Measurements from ENCODE around the gene OSBPL1A. TPM values are rescaled to one million over a fixed set of nuclear protein-coding genes. Genes with fewer than 3 reads are reported as not detected.

Gene OSBPL1A
- total RNA-seq, 4 donors from 2014 or later: 81.4 to 109 (median 99.3) TPM

DNA sequence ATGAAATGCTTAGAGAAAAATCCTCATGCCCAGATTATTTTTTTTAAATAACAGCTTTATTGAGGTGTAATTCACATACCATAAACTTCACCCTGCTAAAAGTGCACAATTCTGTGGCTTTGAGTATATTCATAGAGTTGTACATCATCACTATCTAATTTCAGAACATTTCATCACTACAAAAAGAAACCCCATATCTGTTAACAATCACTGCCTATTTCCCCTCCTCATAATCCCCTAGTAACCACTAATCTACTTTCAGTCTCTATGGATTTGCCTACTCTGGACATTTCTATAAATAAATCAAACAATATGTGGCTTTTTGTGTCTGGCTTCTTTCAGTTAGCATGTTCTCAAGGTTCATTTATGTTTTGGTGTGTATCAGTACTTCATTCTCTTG is 51.4 kb downstream of the OSBPL1A start:
- Histone ChIP-seq H3K4me3 (no peak overlapping the region), H3K4me1 (no peaks in the 10 kb centered on the region), H3K9me3 (no peaks in the 10 kb centered on the region), H3K27me3 (no peaks in the 10 kb centered on the region), H3K27ac (no peak overlapping the region), H3K36me3 (peaks cover 0 to 9% (median 0%) of the 10 kb centered on the region in 3 donors)
- TF ChIP-seq, protein P1, sequence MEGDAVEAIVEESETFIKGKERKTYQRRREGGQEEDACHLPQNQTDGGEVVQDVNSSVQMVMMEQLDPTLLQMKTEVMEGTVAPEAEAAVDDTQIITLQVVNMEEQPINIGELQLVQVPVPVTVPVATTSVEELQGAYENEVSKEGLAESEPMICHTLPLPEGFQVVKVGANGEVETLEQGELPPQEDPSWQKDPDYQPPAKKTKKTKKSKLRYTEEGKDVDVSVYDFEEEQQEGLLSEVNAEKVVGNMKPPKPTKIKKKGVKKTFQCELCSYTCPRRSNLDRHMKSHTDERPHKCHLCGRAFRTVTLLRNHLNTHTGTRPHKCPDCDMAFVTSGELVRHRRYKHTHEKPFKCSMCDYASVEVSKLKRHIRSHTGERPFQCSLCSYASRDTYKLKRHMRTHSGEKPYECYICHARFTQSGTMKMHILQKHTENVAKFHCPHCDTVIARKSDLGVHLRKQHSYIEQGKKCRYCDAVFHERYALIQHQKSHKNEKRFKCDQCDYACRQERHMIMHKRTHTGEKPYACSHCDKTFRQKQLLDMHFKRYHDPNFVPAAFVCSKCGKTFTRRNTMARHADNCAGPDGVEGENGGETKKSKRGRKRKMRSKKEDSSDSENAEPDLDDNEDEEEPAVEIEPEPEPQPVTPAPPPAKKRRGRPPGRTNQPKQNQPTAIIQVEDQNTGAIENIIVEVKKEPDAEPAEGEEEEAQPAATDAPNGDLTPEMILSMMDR (IDR thresholded peaks at IDR 0.05): no peak
- TF ChIP-seq EP300 (IDR thresholded peaks at IDR 0.05) (no peak), POLR2A (IDR thresholded peaks at IDR 0.05) (no peak)
- DNase-seq (ENCODE audit: low spot score in 2 of 2): no peak

DNA sequence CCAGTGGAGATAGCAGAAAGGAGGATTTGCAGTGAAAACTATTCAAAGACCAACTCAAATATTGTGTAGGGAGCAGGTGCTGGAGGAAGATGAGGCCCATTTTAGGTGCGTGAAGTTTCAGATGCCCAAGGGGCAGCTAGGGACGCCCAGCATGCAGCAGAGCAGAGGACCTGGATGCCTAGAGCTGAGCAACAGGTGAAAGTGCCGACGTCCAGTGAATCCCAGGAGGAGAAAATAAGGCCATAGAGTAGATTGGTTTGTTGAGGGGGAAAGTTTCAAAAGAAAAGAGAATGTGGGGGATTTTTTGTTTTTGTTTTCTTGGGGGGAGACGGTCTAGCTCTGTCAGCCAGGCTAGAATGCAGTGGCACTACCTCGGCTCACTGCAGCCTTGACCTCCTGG is 53.1 kb downstream of the OSBPL1A start:
- TF ChIP-seq EP300 (IDR thresholded peaks at IDR 0.05) (no peak), POLR2A (IDR thresholded peaks at IDR 0.05) (no peak)
- TF ChIP-seq, protein P1 (IDR thresholded peaks at IDR 0.05): no peak
- Histone ChIP-seq H3K9me3 (no peaks in the 10 kb centered on the region), H3K4me1 (no peaks in the 10 kb centered on the region), H3K4me3 (no peak overlapping the region), H3K36me3 (peaks cover 0 to 9% (median 0%) of the 10 kb centered on the region in 3 donors), H3K27ac (no peak overlapping the region), H3K27me3 (no peaks in the 10 kb centered on the region)
- 96 to 97% methylated on average over 6 of the region's 6 CpGs for WGBS, 2 donors
- DNase-seq (ENCODE audit: low spot score in 2 of 2): no peak

DNA sequence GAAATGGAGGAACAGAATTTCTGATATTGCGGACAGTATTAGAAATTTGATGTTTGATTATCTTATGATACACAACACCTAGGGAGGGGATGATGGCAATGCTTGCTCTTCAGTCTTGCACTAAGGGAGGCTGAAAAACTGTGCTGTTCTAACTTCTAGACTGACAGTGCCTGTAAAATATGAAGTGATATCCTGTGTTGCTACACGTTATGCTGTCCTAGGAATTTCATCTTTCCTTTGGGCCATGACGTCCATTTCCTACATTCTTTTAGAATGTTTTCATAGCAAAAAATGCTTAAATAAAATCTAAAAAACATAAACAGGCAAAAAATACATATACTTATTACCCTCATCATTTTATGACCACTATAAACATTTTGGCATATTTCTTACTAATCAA is 55.3 kb downstream of the OSBPL1A start:
- no peak for TF ChIP-seq POLR2A (IDR thresholded peaks at IDR 0.05)
- TF ChIP-seq, protein P1 (IDR thresholded peaks at IDR 0.05): no peak
- TF ChIP-seq EP300 (IDR thresholded peaks at IDR 0.05): no peak
- no peak for DNase-seq (ENCODE audit: low spot score in 2 of 2)
- Histone ChIP-seq H3K4me1 (no peaks in the 10 kb centered on the region), H3K9me3 (no peaks in the 10 kb centered on the region), H3K36me3 (peaks cover 0 to 7% (median 0%) of the 10 kb centered on the region in 3 donors), H3K27ac (no peak overlapping the region), H3K4me3 (no peak overlapping the region), H3K27me3 (no peaks in the 10 kb centered on the region)
- WGBS, 2 donors: 70 to 79% methylated on average over 3 of the region's 3 CpGs

DNA sequence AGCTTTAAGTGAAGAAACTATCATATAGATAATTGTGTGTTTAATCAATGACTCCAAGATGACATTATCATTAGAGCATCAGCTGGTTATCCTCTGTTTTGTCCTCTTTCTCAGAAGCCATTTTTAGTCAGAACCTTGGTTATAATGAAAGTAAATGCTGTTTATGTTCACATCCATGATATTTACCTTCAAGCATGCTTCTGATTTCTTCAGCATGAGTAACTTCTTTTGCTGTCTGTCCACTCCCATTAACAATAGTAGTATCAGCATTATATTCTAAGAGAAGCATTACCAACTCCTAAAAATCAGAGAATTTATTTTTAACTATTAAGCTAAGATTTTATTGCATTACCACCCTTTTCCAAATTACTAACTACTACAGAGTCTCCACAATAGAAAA is 56.3 kb downstream of the OSBPL1A start:
- DNase-seq (ENCODE audit: low spot score in 2 of 2): no peak
- H3K4me3 ChIP-seq: no peak overlapping the region
- no peak overlapping the region for H3K27ac ChIP-seq
- no peaks in the 10 kb centered on the region for H3K9me3 ChIP-seq
- TF ChIP-seq EP300 (IDR thresholded peaks at IDR 0.05) (no peak), POLR2A (IDR thresholded peaks at IDR 0.05) (no peak)
- TF ChIP-seq, protein P1 (IDR thresholded peaks at IDR 0.05): no peak
- H3K36me3 ChIP-seq: no peaks in the 10 kb centered on the region
- no peaks in the 10 kb centered on the region for H3K27me3 ChIP-seq
- H3K4me1 ChIP-seq: no peaks in the 10 kb centered on the region

GRCh38 chr18:24333084-24333483 is 64.5 kb downstream of the OSBPL1A start:
- Histone ChIP-seq H3K36me3 (peaks cover 0 to 8% (median 0%) of the 10 kb centered on the region in 3 donors), H3K27ac (no peak overlapping the region), H3K4me3 (no peak overlapping the region), H3K27me3 (no peaks in the 10 kb centered on the region), H3K4me1 (no peaks in the 10 kb centered on the region), H3K9me3 (no peaks in the 10 kb centered on the region)
- WGBS, 2 donors: 78 to 89% methylated on average over 2 of the region's 2 CpGs
- DNase-seq (ENCODE audit: low spot score in 2 of 2): no peak
- TF ChIP-seq POLR2A (IDR thresholded peaks at IDR 0.05) (no peak), EP300 (IDR thresholded peaks at IDR 0.05) (no peak)
- TF ChIP-seq, protein P1 (IDR thresholded peaks at IDR 0.05): no peak
